OCI-LY7 (cell line): Measurements from ENCODE around the gene EHF. TPM values are rescaled to one million over a fixed set of nuclear protein-coding genes. Genes with fewer than 3 reads are reported as not detected.

Experiments used
- BruUV-seq: library from RNA; stranded (reverse); fragments of 400-500 nt; replicated peaks from 2 replicates; lab custom pipeline; 2021; lab: Mats Ljungman, UMichigan
- CTCF ChIA-PET: fragments of 300-600 bp; sonication (Branson Sonifier 250); formaldehyde crosslinking; loops from one replicate; lab custom pipeline; 2022; ENCODE audit warnings: antibody characterized with exemption; ENCODE audit not compliant: unreplicated experiment; lab: Charles Lee
- POLR2A ChIA-PET: fragments of 300-600 bp; sonication (Branson Sonifier 250); formaldehyde crosslinking; loops from one replicate; lab custom pipeline; 2022; ENCODE audit warnings: antibody characterized with exemption; lab: Charles Lee
- DNase-seq: peaks from one replicate; pipeline ENCODE4 v3.0.0-alpha.2; 2015; ENCODE audit warnings: low spot score
- H2AFZ ChIP-seq: fragments of 200-600 bp; sonication (generic), shearing (Covaris generic); 2 replicates; pipeline ENCODE4 v1.6.1; 2014; ENCODE audit warnings: mild to moderate bottlenecking, antibody characterized with exemption, low read length, moderate library complexity
- H3K27ac ChIP-seq: fragments of 200-600 bp; sonication (generic); 2 replicates; pipeline ENCODE4 v1.5.1; 2014; ENCODE audit warnings: mixed run types, low read depth, mild to moderate bottlenecking, moderate library complexity, low read length, inconsistent platforms; ENCODE audit not compliant: poor library complexity, severe bottlenecking
- H3K36me3 ChIP-seq: fragments of 200-600 bp; sonication (generic); 2 replicates; pipeline ENCODE4 v1.6.1; 2014; ENCODE audit warnings: mild to moderate bottlenecking, antibody characterized with exemption, low read length, moderate library complexity, mixed read lengths; ENCODE audit not compliant: insufficient read depth
- H3K4me1 ChIP-seq: fragments of 200-600 bp; sonication (generic); 2 replicates; pipeline ENCODE4 v1.5.1; 2014; ENCODE audit warnings: mild to moderate bottlenecking, low read length; ENCODE audit not compliant: insufficient read depth, poor library complexity, severe bottlenecking
- H3K4me2 ChIP-seq: fragments of 200-600 bp; sonication (generic); 2 replicates; pipeline ENCODE4 v1.6.1; 2014; ENCODE audit warnings: mild to moderate bottlenecking, low read length
- H3K4me3 ChIP-seq: fragments of 200-600 bp; sonication (generic); 2 replicates; pipeline ENCODE4 v1.5.1; 2014; ENCODE audit warnings: mild to moderate bottlenecking, low read depth, low read length; ENCODE audit not compliant: poor library complexity, severe bottlenecking
- H3K79me2 ChIP-seq: fragments of 200-600 bp; sonication (generic); 2 replicates; pipeline ENCODE4 v1.6.1; 2016; ENCODE audit warnings: low read depth, mild to moderate bottlenecking, low read length, moderate library complexity, mixed read lengths; ENCODE audit not compliant: insufficient read depth
- H3K9me2 ChIP-seq: fragments of 200-600 bp; sonication (generic); 2 replicates; pipeline ENCODE4 v1.6.1; 2016; ENCODE audit warnings: mild to moderate bottlenecking, low read length, mixed read lengths; ENCODE audit not compliant: insufficient read depth
- H3K9me3 ChIP-seq: fragments of 200-600 bp; sonication (generic); 2 replicates; pipeline ENCODE4 v1.6.1; 2014; ENCODE audit warnings: mild to moderate bottlenecking, mixed run types, low read length, mixed read lengths
- H4K20me1 ChIP-seq: fragments of 200-600 bp; sonication (generic); 2 replicates; pipeline ENCODE4 v1.6.1; 2014; ENCODE audit warnings: mild to moderate bottlenecking, antibody characterized with exemption, low read length, moderate library complexity, mixed read lengths; ENCODE audit not compliant: insufficient read depth
- CTCF ChIP-seq: fragments of 200-600 bp; sonication (generic); conservative IDR thresholded peaks from 2 replicates; pipeline ENCODE4 v1.5.1; 2014; ENCODE audit warnings: mild to moderate bottlenecking, antibody characterized with exemption, low read length, moderate library complexity, mixed read lengths
- EZH2phosphoT487 ChIP-seq: fragments of 200-600 bp; sonication (generic); IDR thresholded peaks from 2 replicates; pipeline ENCODE4 v1.6.1; 2018; ENCODE audit warnings: low read depth, borderline replicate concordance, mild to moderate bottlenecking, mixed run types, antibody characterized with exemption, low read length, moderate library complexity, mixed read lengths
- intact Hi-C: fragments of 100-400 bp; cut with micrococcal nuclease; formaldehyde crosslinking; loops from one replicate; pipeline ENCODE4 v1.10.0; 2022; ENCODE audit not compliant: unreplicated experiment
- total RNA-seq, 2 experiments: library from RNA; depleted of rRNA in 1 of 2; stranded (reverse); fragments of >200 nt in 1 of 2; shearing (Covaris generic) in 1 of 2; gene quantifications; 2 replicates each; pipeline ENCODE4 v1.2.3, GENCODE V29; 2014 to 2022

EHF gene
- total RNA-seq, 2 experiments from 2014 or later, result not detected

GRCh38 chr11:34595960-34596644, 24.8 kb upstream of the EHF start:
- H3K9me3 ChIP-seq, result no peaks in the 10 kb centered on the region
- no peak overlapping the region for H3K27ac ChIP-seq
- no peak overlapping the region for H3K4me2 ChIP-seq
- CTCF ChIA-PET, result no interaction called here
- no TSS peak for BruUV-seq
- no peak overlapping the region for H3K4me3 ChIP-seq
- no peaks in the 10 kb centered on the region for H3K4me1 ChIP-seq
- H2AFZ ChIP-seq, result no peak overlapping the region
- no peaks in the 10 kb centered on the region for H3K9me2 ChIP-seq
- no peaks in the 10 kb centered on the region for H3K79me2 ChIP-seq
- H4K20me1 ChIP-seq, result no peaks in the 10 kb centered on the region
- no peak for TF ChIP-seq CTCF
- no peak for TF ChIP-seq EZH2phosphoT487
- no peak for DNase-seq
- POLR2A ChIA-PET, result interaction anchor here (0.5 kb wide), 1 partner anchor 74 kb away, joined by 3 read pairs; no protein-coding TSS in a partner anchor
- intact Hi-C loops, result no loop called here
- no peaks in the 10 kb centered on the region for H3K36me3 ChIP-seq

GRCh38 chr11:34599406-34599945, 21.4 kb upstream of the EHF start:
- Histone ChIP-seq H3K9me2 (no peaks in the 10 kb centered on the region), H3K4me3 (no peak overlapping the region), H3K9me3 (no peaks in the 10 kb centered on the region), H3K4me2 (no peak overlapping the region), H3K27ac (no peak overlapping the region), H4K20me1 (no peaks in the 10 kb centered on the region), H2AFZ (no peak overlapping the region), H3K4me1 (no peaks in the 10 kb centered on the region), H3K79me2 (no peaks in the 10 kb centered on the region), H3K36me3 (no peaks in the 10 kb centered on the region)
- no TSS peak for BruUV-seq
- POLR2A ChIA-PET, result no interaction called here
- TF ChIP-seq EZH2phosphoT487, result no peak
- TF ChIP-seq CTCF, result no peak
- intact Hi-C loops, result no loop called here
- DNase-seq, result no peak
- CTCF ChIA-PET, result no interaction called here
